NT2/D1 (cell line): ENCODE measurements around the gene VPS8.

Experiments
- DNase-seq: peaks from one replicate; pipeline ENCODE4 v3.0.0-alpha.2; 2011; ENCODE audit warnings: low read depth, low spot score
- H3K27me3 ChIP-seq: 2 replicates; pipeline ENCODE4 v1.6.0; 2011; ENCODE audit warnings: mild to moderate bottlenecking; ENCODE audit not compliant: insufficient read length, insufficient read depth
- H3K36me3 ChIP-seq: 2 replicates; pipeline ENCODE4 v1.6.1; 2011; ENCODE audit warnings: mild to moderate bottlenecking, low read length, mixed read lengths; ENCODE audit not compliant: insufficient read depth, insufficient read length
- H3K4me1 ChIP-seq: 2 replicates; pipeline ENCODE4 v1.5.1; 2011; ENCODE audit not compliant: insufficient read depth, insufficient read length
- H3K4me3 ChIP-seq: 2 replicates; pipeline ENCODE4 v1.5.1; 2011; ENCODE audit warnings: low read depth; ENCODE audit not compliant: insufficient read length
- H3K9ac ChIP-seq: 2 replicates; pipeline ENCODE4 v1.6.0; 2011; ENCODE audit warnings: low read depth; ENCODE audit not compliant: insufficient read length
- H3K9me3 ChIP-seq: 2 replicates; pipeline ENCODE4 v1.5.1; 2011; ENCODE audit warnings: mild to moderate bottlenecking, low read length; ENCODE audit not compliant: insufficient read depth
- SUZ12 ChIP-seq: IDR thresholded peaks from 2 replicates; pipeline ENCODE4 v1.6.1; 2011; ENCODE audit not compliant: insufficient read length, insufficient read depth; ENCODE audit errors: extremely low read depth
- YY1 ChIP-seq: IDR thresholded peaks from 2 replicates; pipeline ENCODE4 v1.6.1; 2011; ENCODE audit not compliant: insufficient read length, insufficient read depth
- ZNF274 ChIP-seq: IDR thresholded peaks from 2 replicates; pipeline ENCODE4 v1.6.1; 2011; ENCODE audit warnings: mild to moderate bottlenecking, low read depth, low read length

The VPS8 gene

DNA sequence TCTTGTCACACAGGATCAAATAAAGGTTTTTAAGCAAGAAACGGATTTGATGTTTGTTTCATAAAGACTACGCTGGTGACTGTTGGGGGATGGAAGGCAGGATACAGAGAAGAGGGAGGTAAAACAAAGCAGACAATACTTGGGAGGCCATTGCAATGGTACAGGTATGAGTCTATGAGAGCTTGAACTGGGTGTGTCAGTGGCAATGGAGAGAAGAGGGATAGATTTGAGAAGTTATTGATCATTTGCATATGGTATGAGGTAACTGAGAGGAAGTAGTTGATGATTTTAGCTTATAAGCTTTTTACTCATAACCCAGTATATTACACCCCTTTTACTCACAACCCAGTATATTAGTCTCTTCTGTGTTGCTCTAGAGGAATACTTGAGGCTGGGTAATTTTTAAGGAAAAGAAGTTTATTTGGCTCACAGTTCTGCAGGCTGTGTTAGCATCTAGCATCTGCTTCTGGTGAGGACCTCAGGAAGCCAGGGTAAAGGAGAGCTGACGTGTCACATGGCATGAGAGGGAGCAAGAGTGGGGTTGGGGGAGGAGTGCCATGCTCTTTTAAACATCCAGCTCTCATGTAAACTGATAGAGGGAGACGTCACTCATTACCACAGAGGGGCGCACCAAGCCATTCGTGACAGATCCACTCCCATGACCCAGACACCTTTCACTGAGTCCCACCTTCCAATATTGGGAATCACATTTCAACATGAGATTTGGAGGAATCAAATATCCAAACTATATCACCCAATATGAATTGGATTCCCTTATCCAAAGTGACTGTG lies 153.9 kb downstream of the VPS8 start:
- Histone ChIP-seq H3K27me3 (no peaks in the 10 kb centered on the region), H3K9ac (no peak overlapping the region), H3K4me1 (no peaks in the 10 kb centered on the region), H3K4me3 (no peak overlapping the region), H3K36me3 (peaks cover 6% of the 10 kb centered on the region), H3K9me3 (no peaks in the 10 kb centered on the region)
- TF ChIP-seq SUZ12 = no peak
- no peak for TF ChIP-seq ZNF274
- TF ChIP-seq YY1 = no peak
- DNase-seq = no peak

DNA sequence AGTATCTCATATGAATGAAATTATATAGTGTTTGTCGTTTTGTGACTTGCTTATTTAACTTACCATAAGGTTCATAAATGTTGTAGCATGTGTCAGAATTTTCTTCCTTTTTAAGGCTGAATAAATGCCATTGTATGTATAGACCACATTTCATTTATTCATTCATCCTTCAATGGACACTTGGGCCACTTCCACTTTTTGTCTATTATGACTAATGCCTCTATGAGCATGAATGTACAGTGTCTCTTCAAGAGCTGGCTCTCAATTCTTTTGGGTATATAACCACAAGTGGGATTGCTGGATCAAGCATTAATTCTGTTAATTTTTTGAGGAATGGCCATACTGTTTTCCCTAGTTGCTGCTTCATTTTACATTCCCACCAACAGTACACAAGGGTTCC lies 156.1 kb downstream of the VPS8 start:
- DNase-seq = no peak
- Histone ChIP-seq H3K9me3 (no peaks in the 10 kb centered on the region), H3K4me3 (no peak overlapping the region), H3K36me3 (peaks cover 6% of the 10 kb centered on the region), H3K9ac (no peak overlapping the region), H3K4me1 (no peaks in the 10 kb centered on the region), H3K27me3 (no peaks in the 10 kb centered on the region)
- TF ChIP-seq YY1 (no peak), SUZ12 (no peak), ZNF274 (no peak)

DNA sequence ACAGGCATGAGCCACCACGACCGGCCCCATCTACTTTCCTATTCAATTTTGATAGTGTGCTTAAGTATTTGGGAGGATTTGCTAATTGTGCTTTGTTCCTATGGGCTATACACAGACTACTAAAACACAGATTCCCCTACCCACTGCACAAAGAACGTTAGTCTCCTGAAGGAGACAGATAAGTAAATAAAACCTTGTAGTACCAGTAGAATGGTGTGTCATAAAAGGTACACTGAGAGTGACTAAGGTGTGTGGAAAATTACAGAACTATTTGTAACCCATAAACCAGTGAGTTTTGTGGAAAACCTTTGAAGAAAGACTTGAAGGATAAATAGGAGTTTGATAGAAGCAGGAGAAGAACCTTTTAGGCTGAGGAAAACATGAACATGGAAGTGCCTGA lies 158.2 kb downstream of the VPS8 start:
- Histone ChIP-seq H3K4me1 (no peaks in the 10 kb centered on the region), H3K9me3 (no peaks in the 10 kb centered on the region), H3K27me3 (no peaks in the 10 kb centered on the region), H3K4me3 (no peak overlapping the region), H3K36me3 (peaks cover 6% of the 10 kb centered on the region), H3K9ac (no peak overlapping the region)
- no peak for DNase-seq
- no peak for TF ChIP-seq ZNF274
- TF ChIP-seq YY1 = no peak
- TF ChIP-seq SUZ12 = no peak

DNA sequence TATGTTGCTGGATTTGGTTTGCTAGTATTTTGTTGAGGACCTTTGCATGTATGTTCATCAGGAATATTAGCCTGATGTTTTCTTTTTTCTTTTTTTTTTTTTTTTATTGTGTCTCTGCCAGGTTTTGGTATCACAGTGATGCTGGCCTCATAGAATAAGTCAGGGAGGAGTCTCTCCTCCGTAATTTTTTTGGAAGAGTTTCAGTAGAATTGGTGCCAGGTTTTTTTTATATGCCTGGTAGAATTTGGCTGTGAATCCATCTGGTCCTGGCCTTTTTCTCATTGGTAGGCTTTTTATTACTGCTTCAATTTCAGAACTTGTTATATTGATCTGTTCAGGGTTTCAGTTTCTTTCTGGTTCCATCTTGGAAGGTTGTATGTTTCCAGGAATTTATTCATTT lies 165.8 kb downstream of the VPS8 start:
- Histone ChIP-seq H3K36me3 (no peaks in the 10 kb centered on the region), H3K4me3 (no peak overlapping the region), H3K4me1 (no peaks in the 10 kb centered on the region), H3K9me3 (no peaks in the 10 kb centered on the region), H3K9ac (no peak overlapping the region), H3K27me3 (no peaks in the 10 kb centered on the region)
- no peak for DNase-seq
- no peak for TF ChIP-seq YY1
- TF ChIP-seq SUZ12 = no peak
- no peak for TF ChIP-seq ZNF274

DNA sequence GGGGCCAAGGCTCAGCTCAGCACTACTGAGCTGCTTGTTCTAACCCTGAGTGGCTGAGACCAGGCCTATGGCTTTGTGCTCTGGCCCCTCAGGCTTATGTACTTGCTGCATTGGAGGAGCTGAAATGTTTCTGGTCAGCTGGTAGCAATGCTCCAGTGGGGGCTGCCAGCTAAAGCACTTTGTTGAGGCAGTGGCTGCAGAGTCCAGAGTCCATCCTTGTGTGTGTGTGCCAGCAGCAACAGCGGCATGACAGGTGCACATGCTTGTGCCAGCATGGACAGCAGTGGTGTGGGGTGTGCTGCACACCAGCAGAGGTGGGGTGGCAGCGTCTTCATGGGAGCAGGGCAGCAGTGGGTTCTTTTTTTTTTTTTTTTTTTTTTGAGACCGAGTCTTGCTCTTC lies 169.1 kb downstream of the VPS8 start:
- Histone ChIP-seq H3K9ac (no peak overlapping the region), H3K27me3 (no peaks in the 10 kb centered on the region), H3K9me3 (no peaks in the 10 kb centered on the region), H3K4me1 (no peaks in the 10 kb centered on the region), H3K36me3 (peaks cover 3% of the 10 kb centered on the region), H3K4me3 (no peak overlapping the region)
- TF ChIP-seq SUZ12 (no peak), ZNF274 (no peak), YY1 (no peak)
- DNase-seq = no peak

DNA sequence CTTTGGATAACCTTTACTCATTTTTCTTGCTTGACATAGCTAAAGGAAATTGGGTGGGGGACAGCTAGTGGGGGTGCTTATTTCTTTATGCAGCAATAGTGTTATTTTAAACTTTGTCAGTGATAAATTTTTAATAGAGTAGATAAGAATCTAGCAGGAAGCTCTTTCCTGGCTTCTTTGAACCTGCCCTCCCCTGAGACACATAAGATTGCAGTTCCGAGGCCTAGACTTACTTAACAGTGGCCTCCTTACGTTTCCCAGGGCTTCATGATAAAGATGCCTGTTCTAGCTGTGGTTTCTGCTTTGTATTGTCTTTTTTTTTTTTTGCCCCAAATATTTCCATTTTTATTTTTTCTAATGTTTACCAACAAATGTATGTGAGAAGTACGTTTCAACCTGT lies 170.1 kb downstream of the VPS8 start:
- H3K36me3 ChIP-seq = peaks cover 3% of the 10 kb centered on the region
- no peaks in the 10 kb centered on the region for H3K4me1 ChIP-seq
- no peak for TF ChIP-seq ZNF274
- TF ChIP-seq YY1 = no peak
- no peak for TF ChIP-seq SUZ12
- H3K27me3 ChIP-seq = no peaks in the 10 kb centered on the region
- DNase-seq = no peak
- H3K9me3 ChIP-seq = no peaks in the 10 kb centered on the region
- H3K9ac ChIP-seq = no peak overlapping the region
- no peak overlapping the region for H3K4me3 ChIP-seq

DNA sequence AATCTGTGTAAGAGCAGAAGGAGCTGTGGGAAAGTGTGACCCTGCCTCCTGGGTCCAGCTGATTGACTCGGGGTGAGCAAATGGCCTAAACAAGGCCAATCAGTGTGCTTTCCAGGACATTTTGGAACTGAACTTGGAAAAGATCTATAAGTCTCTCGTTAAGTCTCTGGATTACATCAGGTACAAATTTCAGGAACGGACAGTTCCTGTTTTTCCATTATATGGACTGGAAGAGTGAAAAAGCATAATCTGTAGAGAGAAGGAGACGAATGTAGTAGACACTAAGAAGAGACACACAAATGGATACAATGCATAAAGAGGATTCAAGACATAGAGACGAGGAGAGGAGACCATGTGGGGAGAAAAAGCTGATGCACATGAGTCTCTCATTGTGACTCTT lies 173.6 kb downstream of the VPS8 start:
- DNase-seq = no peak
- no peaks in the 10 kb centered on the region for H3K27me3 ChIP-seq
- no peak overlapping the region for H3K9ac ChIP-seq
- no peaks in the 10 kb centered on the region for H3K4me1 ChIP-seq
- H3K36me3 ChIP-seq = peaks cover 3% of the 10 kb centered on the region
- no peak for TF ChIP-seq ZNF274
- no peak overlapping the region for H3K4me3 ChIP-seq
- no peaks in the 10 kb centered on the region for H3K9me3 ChIP-seq
